Fibroblast of villous mesenchyme (primary cell): ENCODE measurements around the gene CTNND2. TPM values are rescaled to one million over a fixed set of nuclear protein-coding genes. Genes with fewer than 3 reads are reported as not detected.

Source experiments
- DNase-seq: peaks from one replicate; pipeline ENCODE4 v3.0.0-alpha.2; 2010; ENCODE audit warnings: low read depth
- H3K4me3 ChIP-seq: 2 replicates; pipeline ENCODE4 v1.5.1; 2011; ENCODE audit warnings: low read depth, mild to moderate bottlenecking, low read length
- total RNA-seq: library from RNA; depleted of rRNA; stranded (reverse); fragments of >200 nt; gene quantifications from 2 replicates; pipeline ENCODE4 v1.2.3, GENCODE V29; 2012
- TF ChIP-seq, protein P1 (sequence below): IDR thresholded peaks from 2 replicates; pipeline ENCODE4 v1.5.1; 2012; ENCODE audit warnings: low read depth, mild to moderate bottlenecking, low read length; ENCODE audit not compliant: insufficient read depth

CTNND2 gene
- total RNA-seq, 1 donor: not detected

DNA sequence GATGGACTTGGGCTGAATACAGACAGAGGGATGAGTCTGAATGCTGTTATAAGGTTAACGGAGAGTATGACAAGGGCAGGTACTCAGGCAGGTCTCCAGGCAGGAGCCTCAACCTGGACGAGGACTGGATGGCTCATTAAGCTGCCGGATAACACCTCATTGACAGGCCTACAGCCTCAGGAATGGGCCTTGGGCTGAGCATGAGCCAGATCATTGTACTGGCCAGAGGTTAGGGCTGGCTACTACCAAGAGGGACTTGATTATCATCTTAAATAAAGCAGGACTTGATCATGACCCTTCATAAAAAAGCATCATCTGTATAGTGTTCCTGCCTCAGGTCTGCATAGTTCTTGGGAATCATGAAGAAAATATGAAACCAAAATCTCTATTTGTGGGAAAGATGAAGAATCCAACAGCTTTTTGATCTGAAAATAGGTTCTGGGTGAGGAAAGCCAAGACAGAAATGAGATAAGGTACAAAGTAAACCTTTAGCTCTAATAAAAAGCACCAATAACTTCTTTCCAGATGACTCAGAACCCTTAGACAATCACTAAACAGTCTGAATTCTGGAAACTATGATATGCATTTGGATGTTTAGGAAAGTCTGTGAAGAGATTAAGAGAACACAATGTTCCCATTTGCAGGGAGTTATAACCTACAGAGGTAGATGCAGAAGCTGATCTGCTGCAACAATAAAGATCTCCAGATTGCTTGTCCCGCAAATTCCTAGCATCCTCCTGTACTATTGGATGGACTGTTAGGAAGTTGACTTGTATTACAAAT is 343.1 kb downstream of the CTNND2 start:
- TF ChIP-seq, protein P1, sequence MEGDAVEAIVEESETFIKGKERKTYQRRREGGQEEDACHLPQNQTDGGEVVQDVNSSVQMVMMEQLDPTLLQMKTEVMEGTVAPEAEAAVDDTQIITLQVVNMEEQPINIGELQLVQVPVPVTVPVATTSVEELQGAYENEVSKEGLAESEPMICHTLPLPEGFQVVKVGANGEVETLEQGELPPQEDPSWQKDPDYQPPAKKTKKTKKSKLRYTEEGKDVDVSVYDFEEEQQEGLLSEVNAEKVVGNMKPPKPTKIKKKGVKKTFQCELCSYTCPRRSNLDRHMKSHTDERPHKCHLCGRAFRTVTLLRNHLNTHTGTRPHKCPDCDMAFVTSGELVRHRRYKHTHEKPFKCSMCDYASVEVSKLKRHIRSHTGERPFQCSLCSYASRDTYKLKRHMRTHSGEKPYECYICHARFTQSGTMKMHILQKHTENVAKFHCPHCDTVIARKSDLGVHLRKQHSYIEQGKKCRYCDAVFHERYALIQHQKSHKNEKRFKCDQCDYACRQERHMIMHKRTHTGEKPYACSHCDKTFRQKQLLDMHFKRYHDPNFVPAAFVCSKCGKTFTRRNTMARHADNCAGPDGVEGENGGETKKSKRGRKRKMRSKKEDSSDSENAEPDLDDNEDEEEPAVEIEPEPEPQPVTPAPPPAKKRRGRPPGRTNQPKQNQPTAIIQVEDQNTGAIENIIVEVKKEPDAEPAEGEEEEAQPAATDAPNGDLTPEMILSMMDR: no peak
- no peak overlapping the region for H3K4me3 ChIP-seq
- DNase-seq: no peak

DNA sequence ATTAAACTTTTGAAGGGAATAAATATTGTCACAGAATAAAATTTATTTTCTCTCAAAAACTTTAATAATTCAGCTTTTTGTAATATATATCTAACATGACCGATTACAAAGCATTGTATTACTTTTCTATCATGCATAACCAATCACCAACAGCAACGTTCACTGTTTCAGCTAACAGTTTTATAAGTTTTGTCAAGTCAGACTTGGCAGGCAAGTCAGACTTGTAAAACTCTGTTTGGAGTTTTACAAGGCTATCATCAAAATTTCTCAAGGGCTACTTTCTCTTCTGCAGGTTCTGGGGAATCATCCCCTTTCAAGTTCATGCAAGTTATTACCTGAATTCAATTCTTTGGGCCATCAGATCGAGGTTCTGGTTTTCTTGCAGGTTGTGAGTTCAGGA is 347.2 kb downstream of the CTNND2 start:
- DNase-seq: no peak
- H3K4me3 ChIP-seq: no peak overlapping the region
- TF ChIP-seq, protein P1: no peak

- TF ChIP-seq, protein P1: no peak
- DNase-seq: no peak
- H3K4me3 ChIP-seq: no peak overlapping the region
Observed at GRCh38 chr5:11555171-11555570, 349.1 kb downstream of the CTNND2 start.

GRCh38 chr5:11547730-11548129 is 356.5 kb downstream of the CTNND2 start:
- DNase-seq: no peak
- TF ChIP-seq, protein P1: no peak

DNA sequence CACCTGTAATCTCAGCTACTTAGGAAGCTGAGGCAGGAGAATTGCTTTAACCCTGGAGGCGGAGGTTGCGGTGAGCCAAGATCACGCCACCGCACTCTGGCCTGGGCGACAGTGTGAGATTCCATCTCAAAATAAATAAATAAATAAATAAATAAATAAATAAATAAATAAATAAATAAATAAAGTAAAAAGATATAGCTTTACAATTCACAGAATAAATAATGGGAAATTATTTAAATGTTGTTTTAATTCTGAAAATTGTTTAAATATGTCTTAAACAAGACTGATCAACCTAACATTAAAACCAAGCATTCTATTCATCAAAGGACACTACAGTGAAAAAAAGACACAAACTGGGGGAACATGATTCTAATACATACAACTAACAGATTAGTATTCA is 357.1 kb downstream of the CTNND2 start:
- DNase-seq: no peak
- no peak overlapping the region for H3K4me3 ChIP-seq
- TF ChIP-seq, protein P1: no peak

More at GRCh38 chr5:11547730-11548129, 356.5 kb downstream of the CTNND2 start:
- H3K4me3 ChIP-seq: no peak overlapping the region

GRCh38 chr5:11540112-11540511 is 364.1 kb downstream of the CTNND2 start:
- TF ChIP-seq, protein P1: no peak
- H3K4me3 ChIP-seq: no peak overlapping the region
- no peak for DNase-seq
